ENCODE data around the gene GET4. TPM values are rescaled to one million over a fixed set of nuclear protein-coding genes. Genes with fewer than 3 reads are reported as not detected.
"Not testable (repeated sequence)": the region's sequence is repeated elsewhere in the genome, so short reads cannot be mapped to it uniquely, and the experiment has no call there.

The GET4 gene
- polyA plus RNA-seq, 3 donors: 33.6 to 64.9 (median 46.5) TPM

DNA sequence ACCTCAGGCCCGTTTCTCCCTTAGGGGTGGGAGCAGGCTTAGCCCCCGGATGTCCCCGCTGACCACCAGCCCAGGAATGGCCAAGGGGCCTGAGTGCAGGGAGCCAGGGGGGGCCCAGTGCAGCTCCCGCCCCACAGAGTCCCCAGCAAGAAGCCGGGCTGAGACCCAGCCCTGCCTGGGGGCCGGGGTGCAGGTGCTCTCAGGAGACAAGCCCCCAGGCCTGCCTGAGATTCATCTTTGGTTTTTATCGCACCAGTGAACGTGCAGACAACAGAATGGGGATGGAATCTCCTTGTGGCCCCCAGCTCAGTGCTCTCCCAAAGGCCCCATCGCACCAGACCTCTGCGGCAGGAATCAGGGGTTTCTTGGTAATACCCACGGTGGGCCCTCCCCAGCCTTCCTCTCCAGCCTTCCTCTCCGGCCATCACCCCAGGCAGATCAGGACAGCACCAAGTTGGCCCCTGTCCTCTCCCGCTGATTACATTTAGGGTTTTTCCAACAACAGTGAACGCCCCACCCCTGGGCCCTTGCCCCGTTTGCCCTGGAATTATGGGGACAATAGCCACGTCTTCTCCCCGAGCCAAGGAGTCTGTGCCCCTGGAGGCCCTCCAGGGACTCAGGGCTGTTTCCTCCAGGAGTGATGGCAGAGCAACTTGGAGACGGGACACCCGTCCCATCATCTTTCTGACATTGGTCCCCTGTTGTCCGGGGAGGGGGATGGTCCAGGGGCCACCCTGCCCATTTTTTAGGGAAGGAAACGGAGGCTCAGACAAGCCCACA, 55.7 kb downstream of the GET4 start:
- no peak for DNase-seq (ENCODE audit: extremely low read depth in 1 of 11, low read depth in 9 of 11, low spot score in 4 of 11)

- no peak for DNase-seq (ENCODE audit: extremely low read depth in 1 of 11, low read depth in 9 of 11, low spot score in 4 of 11)
Measured at GRCh38 chr7:932651-932975, 56.3 kb downstream of the GET4 start.

DNA sequence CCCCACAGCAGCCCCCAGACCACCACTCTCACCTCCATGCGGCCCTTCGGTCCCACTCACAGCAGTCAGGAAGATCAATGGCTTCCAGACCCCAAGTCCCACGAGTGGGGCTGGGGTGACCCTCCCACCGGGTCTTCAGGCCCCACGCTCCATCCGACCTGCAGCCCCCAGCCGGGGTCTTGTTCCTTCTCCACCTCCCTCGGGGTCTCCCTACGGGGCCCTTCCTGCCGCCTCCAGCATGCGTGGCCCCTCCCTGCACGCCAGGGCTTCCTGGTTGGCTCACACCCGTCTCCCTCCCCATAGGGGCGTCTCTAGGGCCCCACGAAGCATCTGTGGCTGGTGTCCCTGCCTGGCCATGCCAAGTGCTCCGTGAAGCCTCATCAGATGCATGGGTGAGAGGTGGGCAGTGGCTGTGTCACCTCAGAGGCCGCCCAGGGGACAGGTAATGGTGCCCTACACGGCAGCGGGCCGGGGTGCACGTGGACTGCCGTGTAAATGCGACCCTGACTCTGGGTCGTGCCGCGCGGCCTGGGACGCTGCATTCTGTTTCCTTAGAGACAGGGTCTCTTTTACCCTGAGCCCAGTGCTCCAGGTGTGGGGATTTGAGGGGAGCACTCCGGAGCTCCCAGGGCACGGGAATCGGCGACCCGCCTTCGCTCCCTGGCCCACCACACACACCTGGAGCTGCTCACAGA, 58.3 kb downstream of the GET4 start:
- no peak for DNase-seq (ENCODE audit: extremely low read depth in 1 of 11, low read depth in 9 of 11, low spot score in 4 of 11)

DNA sequence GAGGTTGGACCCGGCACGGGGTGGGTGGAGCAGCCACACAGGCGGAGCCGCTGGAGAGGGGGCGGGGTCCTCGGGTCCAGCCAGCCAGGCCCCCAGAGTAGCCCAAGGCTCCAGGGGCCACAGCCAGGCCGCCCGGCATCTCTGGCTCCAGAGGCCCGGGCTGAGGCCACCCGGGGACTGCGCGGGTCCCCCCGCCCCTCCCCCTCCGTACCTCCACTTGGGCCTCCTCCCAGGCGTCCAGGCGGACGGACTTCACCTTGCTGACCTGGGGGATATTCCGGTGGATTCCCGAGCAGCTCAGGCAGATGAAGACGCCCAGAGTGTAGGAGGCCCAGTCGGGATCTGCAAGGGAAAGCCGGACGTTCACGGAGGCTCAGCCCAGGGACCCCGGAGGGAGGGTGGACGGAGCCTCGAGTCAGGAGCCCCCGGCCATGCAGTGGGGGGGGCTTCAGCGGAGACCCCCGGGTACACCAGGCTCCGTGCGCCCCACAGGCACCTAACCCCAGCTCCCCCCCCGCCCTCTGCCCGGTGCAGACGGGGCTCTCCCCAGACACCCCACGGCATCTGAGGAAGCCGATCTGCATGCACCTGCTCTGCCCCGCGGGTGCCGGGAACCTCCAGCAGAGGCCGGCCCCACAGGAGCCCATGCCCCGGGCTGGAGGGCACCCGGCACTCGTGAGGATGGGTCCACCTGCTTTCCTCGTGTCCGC, 59.0 kb downstream of the GET4 start:
- no peak for DNase-seq (ENCODE audit: extremely low read depth in 1 of 11, low read depth in 9 of 11, low spot score in 4 of 11)

GRCh38 chr7:935874-936385, 59.6 kb downstream of the GET4 start:
- DNase-seq (ENCODE audit: extremely low read depth in 1 of 11, low read depth in 9 of 11, low spot score in 4 of 11): no peak

GRCh38 chr7:936386-937054, 60.2 kb downstream of the GET4 start:
- no peak for DNase-seq (ENCODE audit: extremely low read depth in 1 of 11, low read depth in 9 of 11, low spot score in 4 of 11)

DNA sequence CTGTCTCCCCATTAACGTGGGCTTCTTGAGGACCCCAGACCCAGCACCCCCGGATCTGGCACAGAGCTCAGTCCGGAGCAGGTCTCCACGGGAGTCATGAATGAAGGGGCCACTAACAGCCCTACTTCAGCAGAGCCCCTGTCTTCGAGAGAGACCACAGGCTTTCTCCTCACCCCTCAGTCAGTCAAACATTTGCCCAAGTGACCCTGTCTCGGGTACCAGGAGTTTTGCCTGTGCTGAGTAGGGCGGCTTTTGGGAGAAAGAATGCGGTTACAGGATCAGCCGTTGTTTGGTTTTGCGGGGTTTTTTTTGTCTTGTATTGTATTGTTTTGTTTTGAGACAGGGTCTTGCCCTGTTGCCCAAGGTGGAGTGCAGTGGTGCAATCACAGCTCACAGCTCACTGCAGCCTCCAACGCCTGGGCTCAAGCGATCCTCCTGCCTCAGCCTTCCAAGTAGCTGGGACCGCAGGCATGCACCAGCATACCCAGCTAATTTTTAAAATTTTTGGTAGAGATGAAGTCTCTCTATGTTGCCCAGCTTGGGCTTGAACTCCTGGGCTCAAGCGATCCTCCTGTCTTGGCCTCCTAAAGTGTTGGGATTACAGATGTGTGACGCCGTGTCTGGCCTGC, 61.6 kb downstream of the GET4 start:
- no peak for DNase-seq (ENCODE audit: extremely low read depth in 1 of 11, low read depth in 9 of 11, low spot score in 4 of 11)

- no peak for DNase-seq (ENCODE audit: extremely low read depth in 1 of 11, low read depth in 9 of 11, low spot score in 4 of 11)
Measured at GRCh38 chr7:938546-939185, 62.3 kb downstream of the GET4 start.

GRCh38 chr7:939843-940242, 63.5 kb downstream of the GET4 start:
- DNase-seq (ENCODE audit: extremely low read depth in 1 of 11, low read depth in 9 of 11, low spot score in 4 of 11): no peak

GRCh38 chr7:940599-941408, 64.5 kb downstream of the GET4 start:
- DNase-seq (ENCODE audit: extremely low read depth in 1 of 11, low read depth in 9 of 11, low spot score in 4 of 11): no peak

DNA sequence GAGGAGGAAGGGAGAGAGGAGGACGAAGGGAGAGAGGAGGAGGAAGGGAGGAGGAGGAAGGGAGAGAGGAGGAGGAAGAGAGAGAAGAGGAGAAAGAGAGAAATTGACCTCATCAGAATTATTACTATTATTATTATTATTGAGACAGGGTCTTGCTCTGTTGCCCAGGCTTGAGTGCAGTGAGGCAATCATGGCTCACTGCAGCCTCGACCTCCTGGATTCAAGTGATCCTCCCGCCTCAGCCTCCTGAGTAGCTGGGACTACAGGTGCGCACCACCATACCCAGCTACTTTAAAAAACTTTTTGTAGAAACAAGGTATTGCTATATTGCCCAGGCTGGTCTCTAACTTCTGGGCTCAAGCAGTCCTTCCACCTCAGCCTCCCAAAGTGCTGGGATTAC, 67.4 kb downstream of the GET4 start:
- not testable (repeated sequence) for DNase-seq (ENCODE audit: extremely low read depth in 1 of 11, low read depth in 9 of 11, low spot score in 4 of 11)

DNA sequence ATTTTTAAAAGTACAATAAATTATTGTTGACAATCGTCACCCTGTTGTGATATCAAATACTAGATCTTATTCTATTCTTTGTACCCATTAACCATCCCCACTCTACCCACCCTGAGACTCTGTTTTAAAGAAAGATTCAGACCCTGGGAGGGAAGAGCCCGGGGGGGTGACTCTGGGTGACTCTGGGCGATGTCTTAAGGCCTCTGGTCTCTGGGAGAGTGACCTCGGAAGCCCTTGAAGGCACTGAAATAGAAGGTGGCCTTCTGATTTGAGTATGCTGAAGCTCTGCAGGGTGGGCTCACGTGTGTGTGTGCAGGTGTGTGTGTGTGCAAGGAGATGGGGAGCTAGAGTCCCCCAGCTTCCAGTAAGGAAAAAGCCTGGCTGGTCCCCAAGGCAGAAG, 68.4 kb downstream of the GET4 start:
- DNase-seq (ENCODE audit: extremely low read depth in 1 of 11, low read depth in 9 of 11, low spot score in 4 of 11): no peak

- DNase-seq (ENCODE audit: extremely low read depth in 1 of 11, low read depth in 9 of 11, low spot score in 4 of 11): peak in 3 of 11 donors; percentile 50 to 71 (median 58)
Measured at GRCh38 chr7:945147-945555, 68.8 kb downstream of the GET4 start.

- peak in 8 of 11 donors; percentile 33 to 72 (median 55) for DNase-seq (ENCODE audit: extremely low read depth in 1 of 11, low read depth in 9 of 11, low spot score in 4 of 11)
Measured at GRCh38 chr7:945556-946255, 69.4 kb downstream of the GET4 start.
